H1 (cell line): ENCODE results near the gene POLR3F. TPM values are rescaled to one million over a fixed set of nuclear protein-coding genes. Genes with fewer than 3 reads are reported as not detected.

Experiments used
- CTCF ChIA-PET: fragments of 300-600 bp; sonication (Branson Sonifier 250); formaldehyde crosslinking; loops from one replicate; lab custom pipeline; 2021; ENCODE audit not compliant: partially characterized antibody; lab: Charles Lee
- POLR2A ChIA-PET: fragments of 300-600 bp; sonication (Branson Sonifier 250); formaldehyde crosslinking; loops from one replicate; lab custom pipeline; 2021; ENCODE audit warnings: inconsistent platforms; ENCODE audit not compliant: partially characterized antibody; lab: Charles Lee
- DNase-seq, 2 experiments: peaks; one replicate each; pipeline versions ENCODE4 v3.0.0 to v3.0.0-alpha.2; 2010 to 2022; ENCODE audit warnings: low spot score in 2 of 2, low read depth in 1 of 2, mixed read lengths in 1 of 2
- FAIRE-seq: peaks from 2 replicates; lab custom pipeline; 2011; peaks lifted over from hg19 to GRCh38; lab: Jason Lieb, UNC
- H2AFZ ChIP-seq: 2 replicates; pipeline ENCODE4 v1.8.1; 2012; ENCODE audit warnings: low read length, inconsistent platforms
- H2AK5ac ChIP-seq: 2 replicates; pipeline ENCODE4 v1.6.1; 2013; ENCODE audit warnings: low read depth, low read length
- H2BK120ac ChIP-seq: replicated peaks from 2 replicates; pipeline ENCODE3; 2013; ENCODE audit warnings: low read depth, low read length, inconsistent platforms
- H2BK12ac ChIP-seq: 2 replicates; pipeline ENCODE4 v1.6.1; 2013; ENCODE audit warnings: low read depth, low read length
- H2BK15ac ChIP-seq: 2 replicates; pipeline ENCODE4 v1.6.1; 2013; ENCODE audit warnings: low read length
- H2BK20ac ChIP-seq: 2 replicates; pipeline ENCODE4 v1.6.1; 2013; ENCODE audit warnings: low read length
- H2BK5ac ChIP-seq: 2 replicates; pipeline ENCODE4 v1.6.1; 2013; ENCODE audit warnings: low read depth, low read length
- H3K14ac ChIP-seq: 2 replicates; pipeline ENCODE4 v1.6.1; 2013; ENCODE audit warnings: inconsistent platforms; ENCODE audit not compliant: insufficient read length
- H3K18ac ChIP-seq: 2 replicates; pipeline ENCODE4 v1.6.1; 2013; ENCODE audit warnings: low read length; ENCODE audit errors: extremely low read depth
- H3K23ac ChIP-seq: 2 replicates; pipeline ENCODE4 v1.6.1; 2013; ENCODE audit warnings: inconsistent platforms; ENCODE audit not compliant: insufficient read length
- H3K23me2 ChIP-seq: 2 replicates; pipeline ENCODE4 v1.6.1; 2013; ENCODE audit warnings: low read depth, low read length
- H3K27ac ChIP-seq: 2 replicates; pipeline ENCODE4 v1.6.1; 2011; ENCODE audit warnings: low read depth, low read length, inconsistent platforms
- H3K27me3 ChIP-seq, 4 experiments: replicated peaks in 1 of 4; 1 replicate in 1 of 4; 2 replicates in 3 of 4; pipeline versions ENCODE4 v1.6.1 to v1.8.1; 2011 to 2013; ENCODE audit warnings: low read length in 3 of 4, mild to moderate bottlenecking in 3 of 4, inconsistent platforms in 2 of 4, mixed read lengths in 2 of 4, moderate library complexity in 1 of 4; ENCODE audit not compliant: control insufficient read depth in 3 of 4, insufficient read depth in 3 of 4; ENCODE audit errors: extremely low read depth in 1 of 4
- H3K36me3 ChIP-seq, 4 experiments: 2 replicates each; pipeline versions ENCODE4 v1.6.1 to v1.8.1; 2011 to 2013; ENCODE audit warnings: mild to moderate bottlenecking in 4 of 4, low read length in 3 of 4, moderate library complexity in 2 of 4, control low read depth in 1 of 4, inconsistent platforms in 1 of 4; ENCODE audit not compliant: insufficient read depth in 4 of 4, control insufficient read depth in 2 of 4
- H3K4ac ChIP-seq: replicated peaks from 2 replicates; pipeline ENCODE3; 2013; ENCODE audit warnings: low read length, low read depth, mixed read lengths, inconsistent platforms; ENCODE audit not compliant: insufficient read length
- H3K4me1 ChIP-seq, 4 experiments: replicated peaks in 1 of 4; 1 replicate in 1 of 4; 2 replicates in 3 of 4; pipeline versions ENCODE4 v1.6.1 to v1.8.1; 2011 to 2013; ENCODE audit warnings: low read length in 3 of 4, inconsistent platforms in 2 of 4, mixed read lengths in 1 of 4; ENCODE audit not compliant: insufficient read depth in 4 of 4, control insufficient read depth in 3 of 4
- H3K4me2 ChIP-seq, 2 experiments: 2 replicates each; pipeline versions ENCODE4 v1.6.1 to v1.8.1; 2011 to 2013; ENCODE audit warnings: low read depth in 2 of 2, low read length in 2 of 2, control low read depth in 1 of 2, inconsistent platforms in 1 of 2, mild to moderate bottlenecking in 1 of 2; ENCODE audit not compliant: insufficient read depth in 1 of 2
- H3K4me3 ChIP-seq, 4 experiments: fragments of 200-600, 300-600 bp in 1 of 4; sonication (generic), shearing (Covaris generic), sonication (Bioruptor Twin) in 1 of 4; 2 replicates each; pipeline versions ENCODE4 v1.5.1 to v1.8.1; 2011 to 2016; ENCODE audit warnings: low read length in 4 of 4, low read depth in 3 of 4, control low read depth in 2 of 4, inconsistent platforms in 2 of 4, mild to moderate bottlenecking in 2 of 4, mixed read lengths in 1 of 4, moderate library complexity in 1 of 4; ENCODE audit not compliant: insufficient read depth in 2 of 4; ENCODE audit errors: extremely low read depth in 1 of 4
- H3K56ac ChIP-seq: replicated peaks from 2 replicates; pipeline ENCODE3; 2013; ENCODE audit warnings: low read depth, mild to moderate bottlenecking, mixed read lengths, low read length, inconsistent platforms; ENCODE audit not compliant: insufficient read length
- H3K79me1 ChIP-seq: 2 replicates; pipeline ENCODE4 v1.6.1; 2013; ENCODE audit warnings: low read depth, low read length, control low read depth
- H3K79me2 ChIP-seq, 2 experiments: 2 replicates each; pipeline versions ENCODE4 v1.6.1 to v1.8.1; 2012 to 2013; ENCODE audit warnings: low read length in 2 of 2, mild to moderate bottlenecking in 2 of 2, inconsistent platforms in 1 of 2; ENCODE audit not compliant: insufficient read depth in 2 of 2, control insufficient read depth in 1 of 2
- H3K9ac ChIP-seq, 4 experiments: replicated peaks in 1 of 4; 1 replicate in 1 of 4; 2 replicates in 3 of 4; pipeline versions ENCODE4 v1.6.1 to v1.8.1; 2011 to 2013; ENCODE audit warnings: low read depth in 3 of 4, low read length in 3 of 4, control low read depth in 2 of 4, mild to moderate bottlenecking in 2 of 4, moderate library complexity in 2 of 4, inconsistent platforms in 1 of 4; ENCODE audit errors: extremely low read depth in 1 of 4
- H3K9me3 ChIP-seq, 2 experiments: 2 replicates each; pipeline versions ENCODE4 v1.6.1 to v1.8.1; 2012 to 2013; ENCODE audit warnings: mild to moderate bottlenecking in 2 of 2, moderate library complexity in 2 of 2, control low read depth in 1 of 2, inconsistent platforms in 1 of 2, low read depth in 1 of 2, low read length in 1 of 2, mixed read lengths in 1 of 2; ENCODE audit not compliant: insufficient read depth in 2 of 2
- H4K20me1 ChIP-seq, 2 experiments: replicated peaks in 1 of 2; 2 replicates each; pipeline versions ENCODE3 to v1.8.1; 2011 to 2013; ENCODE audit warnings: inconsistent platforms in 2 of 2, low read length in 2 of 2, mild to moderate bottlenecking in 1 of 2; ENCODE audit not compliant: insufficient read depth in 2 of 2, control insufficient read depth in 1 of 2
- H4K5ac ChIP-seq: 2 replicates; pipeline ENCODE4 v1.6.1; 2013; ENCODE audit warnings: low read length, low read depth, mixed read lengths, inconsistent platforms; ENCODE audit not compliant: insufficient read length
- H4K8ac ChIP-seq: 2 replicates; pipeline ENCODE4 v1.8.0; 2013; ENCODE audit warnings: mild to moderate bottlenecking, moderate library complexity, low read length, inconsistent platforms; ENCODE audit not compliant: insufficient read depth; ENCODE audit errors: extremely low read depth
- H4K91ac ChIP-seq: replicated peaks from 2 replicates; pipeline ENCODE3; 2013; ENCODE audit warnings: low read length, mixed read lengths, inconsistent platforms; ENCODE audit not compliant: insufficient read length
- FOSL1 ChIP-seq: IDR thresholded peaks from 2 replicates; pipeline ENCODE4 v1.6.1; 2011; ENCODE audit warnings: mild to moderate bottlenecking, low read depth, low read length, moderate library complexity; ENCODE audit not compliant: insufficient read depth
- GTF2F1 ChIP-seq: IDR thresholded peaks from 2 replicates; pipeline ENCODE4 v1.6.1; 2012; ENCODE audit warnings: low read depth, low read length, improper control_type of control experiment, borderline replicate concordance
- KDM5A ChIP-seq: fragments of 200-600 bp; IDR thresholded peaks from 2 replicates; pipeline ENCODE4 v1.7.1; 2012; ENCODE audit warnings: mild to moderate bottlenecking, low read length, inconsistent platforms, mixed read lengths
- WGBS, 2 experiments: shearing (Covaris generic) in 1 of 2; methylation state at CpG; one replicate each; pipeline versions ENCODE4 v1.1.6 to v1.1.7; 2013 to 2015; ENCODE audit warnings: low lambda C conversion rate in 2 of 2, mixed read lengths in 2 of 2, inconsistent platforms in 1 of 2, low coverage in 1 of 2, missing lambda C conversion rate in 1 of 2; ENCODE audit not compliant: insufficient replicate concordance in 2 of 2, insufficient coverage in 1 of 2, insufficient read length in 1 of 2; ENCODE audit errors: extremely low coverage in 1 of 2, missing lambda C conversion rate in 1 of 2; 5-methylcytosine and 5-hydroxymethylcytosine counted together
- long read RNA-seq, 2 experiments: library from RNA in 1 of 2; library from capped mRNA in 1 of 2; stranded (forward); transcript quantifications; one replicate each; pipeline ENCODE4 v2.0.0, GENCODE V29; 2021; ENCODE audit warnings: inconsistent platforms in 1 of 2
- polyA minus RNA-seq, 3 experiments: library from RNA; depleted of rRNA, polyadenylated mRNA; stranded (reverse); fragments of >200 nt; gene quantifications; 1 replicate in 2 of 3; 2 replicates in 1 of 3; pipeline ENCODE4 v1.2.3, GENCODE V29; 2011
- polyA plus RNA-seq, 7 experiments: library from polyadenylated mRNA; depleted of rRNA in 3 of 7; stranded (reverse) in 5 of 7; unstranded in 2 of 7; fragments of >200 nt in 5 of 7; fragments of 200-250 nt in 2 of 7; gene quantifications; 1 replicate in 5 of 7; 2 replicates in 1 of 7; 4 replicates in 1 of 7; pipeline versions ENCODE4 v1.2.1 to v1.2.3, GENCODE V29; 2011 to 2013; ENCODE audit warnings: missing spikeins in 2 of 7, mixed read lengths in 2 of 7
- total RNA-seq: library from RNA; stranded (reverse); fragmentation: NEBNext Ultra II Directional; extraction: Animal tissue kit (Norgen Biotek cat#: 25700); gene quantifications from 2 replicates; pipeline ENCODE4 v1.2.1, GENCODE V29; 2021
- TF ChIP-seq, protein P1 (sequence below), 3 experiments: IDR thresholded peaks; 1 replicate in 2 of 3; 2 replicates in 1 of 3; pipeline versions ENCODE4 v1.5.1 to v1.6.1; 2011; ENCODE audit warnings: low read length in 3 of 3, mild to moderate bottlenecking in 3 of 3, inconsistent platforms in 2 of 3, low read depth in 1 of 3, moderate library complexity in 1 of 3; ENCODE audit not compliant: insufficient read depth in 1 of 3; ENCODE audit errors: control extremely low read depth in 1 of 3

Gene POLR3F
- 12.6 and 14.0 TPM in 2 replicates for total RNA-seq
- polyA plus RNA-seq (2011; rRNA removed) = 2.8 and 5.7 TPM in 2 replicates
- 8.8 TPM for polyA plus RNA-seq (2011; cell fraction: cytosol; rRNA removed)
- 10.1 TPM for polyA plus RNA-seq (2011; cell fraction: nucleus; rRNA removed)
- polyA plus RNA-seq (2012, experiment 1 of 2) = 7.1 to 12.1 TPM (median 10.4 TPM) in 4 replicates
- 1.4 TPM for polyA plus RNA-seq (2012, experiment 2 of 2)
- polyA plus RNA-seq (2013, experiment 1 of 2) = 9.7 TPM
- polyA plus RNA-seq (2013, experiment 2 of 2) = 10.3 TPM
- polyA minus RNA-seq (2011; rRNA and poly(A)+ RNA removed) = 3.9 and 6.9 TPM in 2 replicates
- 19.7 TPM for polyA minus RNA-seq (2011; cell fraction: cytosol; rRNA and poly(A)+ RNA removed)
- 13.9 TPM for polyA minus RNA-seq (2011; cell fraction: nucleus; rRNA and poly(A)+ RNA removed)
- long read RNA-seq, experiment 1, transcript POLR3F-201 (9 exons, 2,416 nt) = major isoform, 5 of 14 reads
- long read RNA-seq, experiment 1, partial matches to known transcripts = 3 of 14 reads
- long read RNA-seq, experiment 1, other reads (novel, unspliced or antisense) = 6 of 14 reads
- long read RNA-seq, experiment 2, transcript POLR3F-201 (9 exons, 2,416 nt) = major isoform, 18 of 27 reads
- long read RNA-seq, experiment 2, partial matches to known transcripts = 2 of 27 reads
- long read RNA-seq, experiment 2, other reads (novel, unspliced or antisense) = 4 of 27 reads

GRCh38 chr20:18466894-18467730, at the start of gene POLR3F, which contains the start of gene DZANK1:
TSS of gene POLR3F (plus strand) at chr20:18467390. CDS start at chr20:18467507, 117 bp downstream.
TSS of gene DZANK1 (minus strand) at chr20:18467030. CDS start at chr20:18465358, 1,672 bp downstream.
- peak within 1 kb of the TSS; percentile 93; the same call in 1 of the 2 replicates for H2BK15ac ChIP-seq
- H2BK120ac ChIP-seq = no peak within 1 kb of the TSS
- peak within 1 kb of the TSS; percentile 93 for H3K56ac ChIP-seq
- peak; percentile 89 to 99 for DNase-seq
- ChIA-PET POLR2A (interaction anchor here (0.7 to 2.6 kb wide), 19 partner anchors 10 to 179 kb away, joined by 3 to 14 read pairs (median 3); partner anchors contain the start of genes RBBP9, SEC23B, SMIM26 and ZNF133), CTCF (interaction anchor here (0.9 to 1.1 kb wide), 2 partner anchors 30 to 32 kb away, joined by 3 read pairs; partner anchors contain the start of gene RBBP9)
- no peaks in the 10 kb centered on the region; the same call in 1 of the 2 replicates for H3K79me1 ChIP-seq
- H2BK12ac ChIP-seq = peak within 1 kb of the TSS; percentile 89; the same call in 1 of the 2 replicates
- H2AK5ac ChIP-seq = no peak within 1 kb of the TSS
- H2AFZ ChIP-seq = peak within 1 kb of the TSS; percentile 84
- peak within 1 kb of the TSS; percentile 73 to 97 (median 91) for H3K4me3 ChIP-seq
- H4K8ac ChIP-seq = peak within 1 kb of the TSS; percentile 96; the same call in 1 of the 2 replicates
- no peaks in the 10 kb centered on the region for H4K20me1 ChIP-seq
- H4K5ac ChIP-seq = peak within 1 kb of the TSS; percentile 91
- no peaks in the 10 kb centered on the region for H3K9me3 ChIP-seq
- peak within 1 kb of the TSS; percentile 81 for H4K91ac ChIP-seq
- H3K9ac ChIP-seq = peak within 1 kb of the TSS; percentile 86 to 97 (median 90)
- H3K18ac ChIP-seq = peak within 1 kb of the TSS; percentile 96; the same call in 1 of the 2 replicates
- H3K4ac ChIP-seq = no peak within 1 kb of the TSS
- no peak within 1 kb of the TSS for H3K23ac ChIP-seq
- H3K14ac ChIP-seq = no peak within 1 kb of the TSS
- H3K79me2 ChIP-seq = peaks cover 3 to 28% of the 10 kb centered on the region in 2 experiments; a peak in 3 of 4 replicates
- H2BK5ac ChIP-seq = peak within 1 kb of the TSS; percentile 99
- 1% methylated on average over 57 of the region's 57 CpGs; no CpG with 5 or more reads in 1 of the 2 experiments for WGBS, 2 experiments
- FAIRE-seq = peak; percentile 48
- H3K4me1 ChIP-seq = no peaks in the 10 kb centered on the region; a peak in 2 of 7 replicates
- peaks cover 0 to 4% (median 2%) of the 10 kb centered on the region in 4 experiments; a peak in 3 of 8 replicates for H3K36me3 ChIP-seq
- 0 out of 2 replicates have a peak, but pooled peaks cover 4% of the 10 kb centered on the region for H3K23me2 ChIP-seq
- H3K27ac ChIP-seq = peak within 1 kb of the TSS; percentile 91
- H3K27me3 ChIP-seq = no peaks in the 10 kb centered on the region
- H2BK20ac ChIP-seq = no peak within 1 kb of the TSS
- peak within 1 kb of the TSS; percentile 77 to 93 for H3K4me2 ChIP-seq
- TF ChIP-seq FOSL1 (no peak), KDM5A (peak; percentile 99), GTF2F1 (no peak)
- TF ChIP-seq, protein P1, sequence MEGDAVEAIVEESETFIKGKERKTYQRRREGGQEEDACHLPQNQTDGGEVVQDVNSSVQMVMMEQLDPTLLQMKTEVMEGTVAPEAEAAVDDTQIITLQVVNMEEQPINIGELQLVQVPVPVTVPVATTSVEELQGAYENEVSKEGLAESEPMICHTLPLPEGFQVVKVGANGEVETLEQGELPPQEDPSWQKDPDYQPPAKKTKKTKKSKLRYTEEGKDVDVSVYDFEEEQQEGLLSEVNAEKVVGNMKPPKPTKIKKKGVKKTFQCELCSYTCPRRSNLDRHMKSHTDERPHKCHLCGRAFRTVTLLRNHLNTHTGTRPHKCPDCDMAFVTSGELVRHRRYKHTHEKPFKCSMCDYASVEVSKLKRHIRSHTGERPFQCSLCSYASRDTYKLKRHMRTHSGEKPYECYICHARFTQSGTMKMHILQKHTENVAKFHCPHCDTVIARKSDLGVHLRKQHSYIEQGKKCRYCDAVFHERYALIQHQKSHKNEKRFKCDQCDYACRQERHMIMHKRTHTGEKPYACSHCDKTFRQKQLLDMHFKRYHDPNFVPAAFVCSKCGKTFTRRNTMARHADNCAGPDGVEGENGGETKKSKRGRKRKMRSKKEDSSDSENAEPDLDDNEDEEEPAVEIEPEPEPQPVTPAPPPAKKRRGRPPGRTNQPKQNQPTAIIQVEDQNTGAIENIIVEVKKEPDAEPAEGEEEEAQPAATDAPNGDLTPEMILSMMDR (IDR thresholded peaks at IDR 0.05; ENCODE audit: control extremely low read depth in 1 of 3, insufficient read depth in 1 of 3, low read depth in 1 of 3, low read length in 3 of 3) = no peak
